CD4-positive, alpha-beta T cell (primary cell): Measurements from ENCODE around the gene RPN1. TPM values are rescaled to one million over a fixed set of nuclear protein-coding genes. Genes with fewer than 3 reads are reported as not detected.

Source experiments
- ATAC-seq: fragments of 200-7000 bp; cut with Tn5 transposase; one replicate; pipeline ENCODE4 v1.10.0; 2022; ENCODE audit warnings: mild to moderate bottlenecking; ENCODE audit not compliant: poor library complexity
- CTCF ChIA-PET: fragments of 350-600 bp; sonication (Branson Sonifier 250); formaldehyde crosslinking; loops from one replicate; lab custom pipeline; 2021; ENCODE audit warnings: antibody characterized with exemption, inconsistent platforms; lab: Charles Lee
- POLR2A ChIA-PET: fragments of 350-600 bp; sonication (Branson Sonifier 250); formaldehyde crosslinking; loops from one replicate; lab custom pipeline; 2021; ENCODE audit warnings: antibody characterized with exemption, inconsistent platforms; lab: Charles Lee
- DNase-seq, 14 experiments: peaks; one replicate each; pipeline ENCODE4 v3.0.0-alpha.2; 2013 to 2020; ENCODE audit warnings: mixed read lengths in 2 of 14
- H3K27ac ChIP-seq, 2 donors: one replicate each; pipeline versions ENCODE4 v1.5.1 to v1.7.0; 2013; ENCODE audit warnings: low read length in 2 of 2, low read depth in 1 of 2, mild to moderate bottlenecking in 1 of 2
- H3K27me3 ChIP-seq, 2 experiments: 1 replicate in 1 of 2; 2 replicates in 1 of 2; pipeline versions ENCODE4 v1.6.1 to v1.7.0; 2013; ENCODE audit warnings: low read length in 2 of 2, control low read depth in 1 of 2, mild to moderate bottlenecking in 1 of 2, moderate library complexity in 1 of 2; ENCODE audit not compliant: insufficient read depth in 2 of 2, control insufficient read depth in 1 of 2
- H3K36me3 ChIP-seq: one replicate; pipeline ENCODE4 v1.6.1; 2013; ENCODE audit warnings: low read length, control low read depth; ENCODE audit not compliant: insufficient read depth
- H3K4me1 ChIP-seq: one replicate; pipeline ENCODE4 v1.6.1; 2013; ENCODE audit warnings: low read length, control low read depth; ENCODE audit not compliant: insufficient read depth
- H3K4me3 ChIP-seq: one replicate; pipeline ENCODE4 v1.5.1; 2013; ENCODE audit warnings: mild to moderate bottlenecking, low read length, moderate library complexity
- H3K9me3 ChIP-seq, 2 experiments: 1 replicate in 1 of 2; 2 replicates in 1 of 2; pipeline versions ENCODE4 v1.6.1 to v1.7.0; 2013; ENCODE audit warnings: low read length in 2 of 2, mild to moderate bottlenecking in 2 of 2, control low read depth in 1 of 2, moderate library complexity in 1 of 2; ENCODE audit not compliant: control insufficient read depth in 1 of 2, insufficient read depth in 1 of 2
- H3K27ac Mint-ChIP-seq: one replicate; pipeline ENCODE4 v1.8.0; 2020; ENCODE audit warnings: mixed read lengths
- H3K27me3 Mint-ChIP-seq: one replicate; pipeline ENCODE4 v1.8.0; 2021; ENCODE audit warnings: mixed read lengths
- H3K36me3 Mint-ChIP-seq: one replicate; pipeline ENCODE4 v1.8.0; 2021; ENCODE audit warnings: low read depth, mixed read lengths
- H3K4me1 Mint-ChIP-seq: one replicate; pipeline ENCODE4 v1.8.0; 2021; ENCODE audit warnings: low read depth, mixed read lengths
- H3K4me3 Mint-ChIP-seq: one replicate; pipeline ENCODE4 v1.8.0; 2020; ENCODE audit warnings: mild to moderate bottlenecking, mixed read lengths
- H3K9me3 Mint-ChIP-seq: one replicate; pipeline ENCODE4 v1.8.0; 2020; ENCODE audit warnings: mixed read lengths
- CTCF ChIP-seq: fragments of 200-600 bp; IDR thresholded peaks from one replicate; pipeline ENCODE4 v1.8.0; 2022; ENCODE audit warnings: antibody characterized with exemption, mild to moderate bottlenecking
- intact Hi-C, 2 experiments: fragments of 100-400 bp; cut with DNase I in 1 of 2; cut with micrococcal nuclease in 1 of 2; formaldehyde crosslinking; loops; one replicate each; pipeline versions ENCODE4 v1.15.1 to v1.9.0; 2023 to 2025; cut with DNase I, micrococcal nuclease
- total RNA-seq, 174 experiments: library from RNA in 2 of 174; stranded (reverse) in 2 of 174; gene quantifications; one replicate each; pipeline ENCODE4 v1.2.3 and lab custom pipeline; 2021 to 2026

RPN1 gene
- total RNA-seq, 2 experiments from 2014 or later: 67.7 to 72.6 TPM

DNA sequence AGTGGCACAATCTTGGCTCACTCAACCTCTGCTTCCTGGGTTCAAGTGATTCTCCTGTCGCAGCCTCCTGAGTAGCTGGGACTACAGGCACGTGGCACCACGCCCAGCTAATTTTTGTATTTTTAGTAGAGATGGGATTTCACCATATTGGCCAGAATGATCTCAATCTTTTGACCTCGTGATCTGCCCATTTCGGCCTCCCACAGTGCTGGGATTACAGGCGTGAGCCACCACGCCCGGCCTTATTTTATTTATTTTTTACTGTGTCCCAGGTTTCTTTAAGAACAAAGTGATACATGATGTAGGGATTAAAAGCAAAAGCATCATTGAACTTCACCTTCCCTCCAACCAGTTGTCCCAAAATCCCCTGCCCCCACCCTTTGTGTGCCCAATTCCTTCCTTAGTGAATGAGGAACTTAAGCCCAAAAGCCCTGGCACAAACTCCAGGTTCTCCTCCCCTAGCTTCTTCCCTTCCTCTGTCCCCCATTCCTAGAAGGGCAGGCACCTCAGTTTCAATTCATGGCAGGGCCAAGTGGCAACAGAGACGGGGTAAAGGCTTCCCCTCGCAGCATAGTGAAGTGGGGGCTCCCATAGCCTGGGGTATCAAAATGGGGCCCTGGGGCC lies 23.7 kb upstream of the RPN1 start:
- Histone ChIP-seq H3K27me3 (no peaks in the 10 kb centered on the region), H3K9me3 (no peaks in the 10 kb centered on the region), H3K4me1 (peaks cover 13% of the 10 kb centered on the region), H3K36me3 (no peaks in the 10 kb centered on the region), H3K27ac (no peak overlapping the region), H3K4me3 (no peak overlapping the region)
- intact Hi-C loops: no loop called here
- TF ChIP-seq CTCF: no peak
- ATAC-seq (no peak), DNase-seq (no peak)
- Mint-ChIP-seq H3K27me3 (no peaks in the 10 kb centered on the region), H3K4me1 (peaks cover 9% of the 10 kb centered on the region), H3K27ac (no peak overlapping the region), H3K4me3 (no peak overlapping the region), H3K9me3 (no peaks in the 10 kb centered on the region), H3K36me3 (no peaks in the 10 kb centered on the region)
- ChIA-PET CTCF (no interaction called here), POLR2A (no interaction called here)

DNA sequence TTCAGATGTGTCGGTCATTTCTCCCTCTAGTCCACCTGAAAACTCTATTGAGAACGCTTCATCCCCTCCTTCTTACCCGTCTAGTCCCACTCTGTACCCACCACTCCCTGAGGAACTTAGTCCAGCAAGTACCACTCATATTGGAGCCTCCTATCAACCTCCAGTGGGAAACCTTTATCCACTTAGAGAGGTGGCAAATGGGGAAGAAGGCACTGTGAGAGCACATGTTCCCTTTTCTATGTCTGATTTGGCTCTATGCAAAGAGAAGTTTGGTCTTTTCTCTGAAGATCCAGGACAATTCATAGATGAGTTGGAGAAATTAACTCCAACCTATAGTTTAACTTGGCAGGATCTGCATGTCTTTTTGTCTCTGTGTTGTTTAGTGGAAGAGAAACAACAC lies 17.0 kb upstream of the RPN1 start:
- H3K4me1 ChIP-seq: no peaks in the 10 kb centered on the region
- intact Hi-C loops: no loop called here
- CTCF ChIA-PET: no interaction called here
- no peak for TF ChIP-seq CTCF
- POLR2A ChIA-PET: interaction anchor here (0.8 kb wide), 1 partner anchor 13 kb away, joined by 3 read pairs; no protein-coding TSS in a partner anchor
- Mint-ChIP-seq H3K27me3 (no peaks in the 10 kb centered on the region), H3K4me3 (no peak overlapping the region), H3K27ac (no peak overlapping the region), H3K36me3 (no peaks in the 10 kb centered on the region), H3K4me1 (no peaks in the 10 kb centered on the region), H3K9me3 (no peaks in the 10 kb centered on the region)
- DNase-seq (no peak), ATAC-seq (no peak)
- no peak overlapping the region for H3K27ac ChIP-seq
- no peaks in the 10 kb centered on the region for H3K9me3 ChIP-seq
- no peaks in the 10 kb centered on the region for H3K36me3 ChIP-seq
- no peaks in the 10 kb centered on the region for H3K27me3 ChIP-seq
- no peak overlapping the region for H3K4me3 ChIP-seq

GRCh38 chr3:128665362-128666021 lies 14.9 kb upstream of the RPN1 start:
- Histone ChIP-seq H3K4me3 (no peak overlapping the region), H3K36me3 (no peaks in the 10 kb centered on the region), H3K9me3 (no peaks in the 10 kb centered on the region), H3K27ac (no peak overlapping the region), H3K27me3 (no peaks in the 10 kb centered on the region), H3K4me1 (no peaks in the 10 kb centered on the region)
- no peaks in the 10 kb centered on the region for H3K9me3 Mint-ChIP-seq
- DNase-seq (no peak), ATAC-seq (no peak)
- intact Hi-C loops: no loop called here
- H3K4me1 Mint-ChIP-seq: no peaks in the 10 kb centered on the region
- no peak overlapping the region for H3K27ac Mint-ChIP-seq
- ChIA-PET CTCF (no interaction called here), POLR2A (interaction anchor here (0.8 kb wide), 1 partner anchor 655 kb away, joined by 3 read pairs; no protein-coding TSS in a partner anchor)
- no peaks in the 10 kb centered on the region for H3K36me3 Mint-ChIP-seq
- no peak for TF ChIP-seq CTCF
- H3K4me3 Mint-ChIP-seq: no peak overlapping the region
- no peaks in the 10 kb centered on the region for H3K27me3 Mint-ChIP-seq
